ENCODE results near the gene DIP2A.

DIP2A gene

GRCh38 chr21:46598581-46599572, 140.2 kb downstream of the DIP2A start:
- DNase-seq: no peak

DNA sequence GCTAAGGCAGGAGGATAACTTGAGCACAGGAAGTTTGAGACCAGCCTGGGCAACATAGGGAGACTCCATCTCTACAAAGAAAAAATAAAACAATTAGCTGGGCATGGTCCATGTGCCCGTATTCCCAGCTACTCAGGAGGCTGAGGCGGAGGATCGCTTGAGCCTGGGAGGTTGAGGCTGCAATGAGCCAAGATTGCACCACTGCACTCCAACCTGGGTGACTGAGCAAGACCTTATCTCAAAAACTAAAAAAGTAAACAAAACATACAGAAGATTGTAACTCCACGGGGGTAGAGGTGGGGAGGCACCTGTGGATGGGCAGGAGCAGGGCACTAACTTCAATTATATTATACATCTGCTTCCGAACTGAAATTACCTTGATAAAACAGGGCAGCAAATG, 141.6 kb downstream of the DIP2A start:
- DNase-seq: no peak

- no peak for DNase-seq
These were observed 142.3 kb downstream of the DIP2A start for GRCh38 chr21:46600978-46601377.

DNA sequence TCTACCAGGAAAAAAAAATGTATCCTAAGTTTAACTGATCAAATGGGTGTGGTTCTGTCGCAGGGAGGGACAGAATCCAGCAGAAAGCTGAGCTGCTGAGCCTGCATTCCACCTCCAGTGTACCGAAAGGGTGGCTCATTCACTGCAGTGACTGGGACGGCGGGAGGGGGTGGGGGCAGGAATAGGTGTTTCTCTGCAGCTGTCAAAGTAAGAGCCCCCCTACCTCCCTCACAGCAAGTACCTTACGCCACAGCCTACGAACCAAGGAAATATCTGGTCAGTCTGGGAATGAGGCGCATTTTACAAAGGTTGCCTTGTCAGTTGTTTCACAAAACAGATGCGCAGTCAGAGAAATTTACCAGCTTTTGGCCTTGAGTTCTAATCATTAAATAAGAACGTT, 144.5 kb downstream of the DIP2A start:
- no peak for DNase-seq

- DNase-seq: no peak
These were observed 145.8 kb downstream of the DIP2A start for GRCh38 chr21:46604329-46604974.

- DNase-seq: no peak
These were observed 146.5 kb downstream of the DIP2A start, which contains the start of gene S100B for GRCh38 chr21:46604975-46605766. TSS of gene S100B (minus strand) at chr21:46605082. CDS start at chr21:46602415, 2,667 bp downstream.

GRCh38 chr21:46605767-46606426, 147.2 kb downstream of the DIP2A start:
- peak; percentile 60 for DNase-seq

DNA sequence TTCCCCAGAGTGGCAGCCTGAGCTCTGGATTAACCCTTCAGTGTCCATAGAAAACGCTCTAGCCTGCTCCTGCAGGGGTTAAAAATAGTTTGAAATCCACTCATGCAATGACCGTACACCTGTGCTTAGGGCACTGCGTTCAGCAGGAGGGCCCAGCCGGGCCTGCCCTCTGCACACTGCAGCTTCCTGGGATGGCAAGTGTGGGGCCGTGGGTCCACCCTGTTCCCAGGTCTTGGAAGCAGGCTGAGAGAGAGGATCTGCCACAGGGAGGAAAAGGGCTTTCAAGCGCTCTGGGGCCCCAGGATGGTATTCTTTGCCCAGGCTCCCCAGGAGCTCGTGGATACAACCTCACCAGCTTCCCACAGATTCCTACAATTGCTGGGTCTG, 147.7 kb downstream of the DIP2A start:
- no peak for DNase-seq

DNA sequence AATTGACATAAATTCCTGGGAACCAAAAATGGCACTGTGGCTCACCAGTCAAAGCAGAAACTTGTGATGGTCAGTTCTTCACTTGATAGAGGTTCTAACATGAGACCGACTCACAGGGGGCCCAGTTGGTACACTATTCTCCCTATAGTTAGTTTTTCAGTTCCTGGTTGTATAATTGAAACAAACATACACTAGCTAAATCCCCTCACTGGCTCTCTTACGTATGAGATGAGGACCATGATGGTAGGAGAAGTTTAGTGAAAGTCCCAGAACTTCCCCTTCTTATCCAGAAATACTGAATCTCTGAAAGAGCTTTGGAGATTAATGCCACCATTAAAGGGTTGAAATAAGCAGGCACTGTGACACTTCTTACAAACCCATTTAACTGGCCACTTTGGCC, 148.9 kb downstream of the DIP2A start:
- DNase-seq: no peak

DNA sequence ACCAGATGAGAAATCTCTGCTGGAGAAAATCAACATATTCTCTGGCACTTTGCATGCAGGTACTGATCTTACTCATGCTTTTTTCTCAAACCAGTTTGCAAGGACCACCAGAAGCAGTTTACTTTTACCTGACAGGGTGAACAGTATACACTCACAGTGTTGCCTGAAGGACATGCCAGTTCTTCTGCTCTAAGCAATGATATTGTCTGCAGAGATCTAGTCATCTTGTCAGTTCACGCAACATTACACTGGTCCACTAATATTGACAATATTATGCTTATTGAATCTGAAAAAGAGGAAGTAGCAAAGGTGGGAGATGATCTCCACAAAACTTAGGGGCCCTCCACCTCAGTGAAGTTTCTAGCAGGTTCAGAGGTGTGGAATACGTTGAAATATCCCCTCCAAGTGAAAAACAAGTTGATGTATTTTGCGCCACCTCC, 150.0 kb downstream of the DIP2A start:
- DNase-seq: no peak

GRCh38 chr21:46610018-46610701, 151.5 kb downstream of the DIP2A start:
- DNase-seq: no peak

DNA sequence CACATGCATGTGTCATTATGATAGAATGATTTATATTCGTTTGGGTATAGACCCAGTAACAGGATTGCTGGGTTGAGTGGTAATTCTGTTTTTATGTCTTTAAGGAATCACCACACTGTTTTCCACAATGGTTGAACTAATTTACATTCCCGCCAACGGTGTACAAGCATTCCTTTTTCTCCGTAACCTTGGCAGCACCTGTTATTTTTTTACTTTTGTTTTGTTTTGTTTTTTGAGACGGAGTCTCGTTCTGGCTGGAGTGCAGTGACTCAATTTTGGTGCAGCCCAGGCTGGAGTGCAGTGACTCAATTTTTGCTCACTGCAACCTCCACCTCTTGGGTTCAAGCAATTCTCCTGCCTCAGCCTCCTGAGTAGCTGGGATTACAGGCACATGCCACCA, 154.7 kb downstream of the DIP2A start:
- no peak for DNase-seq

- DNase-seq: no peak
These were observed 157.4 kb downstream of the DIP2A start for GRCh38 chr21:46616050-46616449.

- DNase-seq: no peak
These were observed 158.0 kb downstream of the DIP2A start for GRCh38 chr21:46616656-46617055.

- no peak for DNase-seq
These were observed 158.8 kb downstream of the DIP2A start for GRCh38 chr21:46617267-46618051.

DNA sequence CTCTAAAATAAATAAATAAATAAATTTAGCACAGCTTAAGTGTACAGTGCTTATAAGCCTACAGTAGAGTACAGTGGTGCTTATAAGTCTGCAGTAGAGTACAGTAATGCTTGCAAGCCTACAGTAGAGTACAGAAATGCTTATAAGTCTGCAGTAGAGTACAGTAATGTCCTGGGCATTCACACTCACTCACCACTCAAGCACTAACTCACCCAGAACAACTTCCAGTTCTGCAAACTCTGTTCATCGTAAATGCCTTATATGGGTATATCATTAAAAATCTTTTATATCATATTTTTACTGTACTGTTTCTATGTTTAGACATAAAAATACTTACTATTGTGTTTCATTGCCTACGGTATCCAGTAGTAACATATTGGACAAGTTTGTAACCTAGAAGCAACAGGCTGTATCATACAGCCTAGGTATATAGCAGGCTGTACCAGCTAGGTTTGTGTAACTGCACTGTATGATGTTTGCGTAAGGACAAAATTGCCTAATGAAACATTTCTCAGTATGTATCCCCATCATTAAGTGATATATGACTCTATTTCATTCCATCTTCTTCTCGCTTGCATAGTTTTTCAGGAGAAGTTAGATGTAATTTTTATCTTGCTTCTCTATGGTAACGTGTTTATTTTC, 160.2 kb downstream of the DIP2A start:
- DNase-seq: no peak
